SU-DHL-6 (cell line): ENCODE data around the gene MMEL1.

Experiments
- EZH2phosphoT487 ChIP-seq: fragments of 200-600 bp; sonication (generic), shearing (Covaris generic); conservative IDR thresholded peaks from 2 replicates; pipeline ENCODE4 v1.6.1; 2018; ENCODE audit warnings: mild to moderate bottlenecking, antibody characterized with exemption, low read length, moderate library complexity, mixed read lengths
- TF ChIP-seq, protein P1 (sequence below): fragments of 200-600 bp; sonication (generic); IDR thresholded peaks from one replicate; pipeline ENCODE4 v1.5.1; 2017; ENCODE audit warnings: antibody characterized with exemption, mild to moderate bottlenecking, low read length, moderate library complexity; ENCODE audit not compliant: insufficient read depth, poor library complexity, severe bottlenecking

DNA sequence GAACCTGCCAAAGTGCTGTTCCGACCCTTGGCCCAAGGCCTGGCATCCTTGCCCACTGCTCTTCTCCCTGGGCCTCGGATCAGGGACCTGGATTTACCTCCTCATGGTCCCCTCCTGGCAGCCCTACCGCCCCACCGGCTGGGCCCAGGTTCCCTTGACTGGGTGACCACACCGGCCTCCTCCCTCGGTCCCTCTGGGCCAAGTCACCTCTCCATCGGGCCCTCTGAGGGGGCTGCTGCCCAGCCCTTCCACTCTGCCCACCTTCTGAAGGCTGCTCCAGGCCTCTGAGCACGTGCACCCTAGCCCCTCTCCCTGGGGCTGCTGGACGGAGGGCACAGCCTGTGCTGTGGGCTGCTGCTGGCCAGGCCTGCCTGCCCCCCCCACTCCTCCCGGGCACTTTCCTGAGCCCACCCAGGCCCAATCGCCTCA lies 9.3 kb upstream of the MMEL1 start:
- TF ChIP-seq, protein P1, sequence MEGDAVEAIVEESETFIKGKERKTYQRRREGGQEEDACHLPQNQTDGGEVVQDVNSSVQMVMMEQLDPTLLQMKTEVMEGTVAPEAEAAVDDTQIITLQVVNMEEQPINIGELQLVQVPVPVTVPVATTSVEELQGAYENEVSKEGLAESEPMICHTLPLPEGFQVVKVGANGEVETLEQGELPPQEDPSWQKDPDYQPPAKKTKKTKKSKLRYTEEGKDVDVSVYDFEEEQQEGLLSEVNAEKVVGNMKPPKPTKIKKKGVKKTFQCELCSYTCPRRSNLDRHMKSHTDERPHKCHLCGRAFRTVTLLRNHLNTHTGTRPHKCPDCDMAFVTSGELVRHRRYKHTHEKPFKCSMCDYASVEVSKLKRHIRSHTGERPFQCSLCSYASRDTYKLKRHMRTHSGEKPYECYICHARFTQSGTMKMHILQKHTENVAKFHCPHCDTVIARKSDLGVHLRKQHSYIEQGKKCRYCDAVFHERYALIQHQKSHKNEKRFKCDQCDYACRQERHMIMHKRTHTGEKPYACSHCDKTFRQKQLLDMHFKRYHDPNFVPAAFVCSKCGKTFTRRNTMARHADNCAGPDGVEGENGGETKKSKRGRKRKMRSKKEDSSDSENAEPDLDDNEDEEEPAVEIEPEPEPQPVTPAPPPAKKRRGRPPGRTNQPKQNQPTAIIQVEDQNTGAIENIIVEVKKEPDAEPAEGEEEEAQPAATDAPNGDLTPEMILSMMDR: no peak
- TF ChIP-seq EZH2phosphoT487: no peak
